ENCODE results near the gene CEP76. TPM values are rescaled to one million over a fixed set of nuclear protein-coding genes. Genes with fewer than 3 reads are reported as not detected.

The CEP76 gene
- total RNA-seq, 2 experiments from 2014 or later: 10.9 to 11.0 TPM

Other genes starting within 250 kb of the CEP76 start
- gene SPIRE1, start 44.6 kb downstream of the CEP76 start, total RNA-seq: under 1 TPM; 0.57 to 0.69 TPM
- 10 to 100 TPM; 80.3 to 81.7 TPM for gene PSMG2, start 319 bp upstream of the CEP76 start, total RNA-seq
- gene PTPN2, start 181.5 kb upstream of the CEP76 start, total RNA-seq: 10 to 100 TPM; 61.7 to 62.8 TPM
- gene SEH1L, start 245.3 kb upstream of the CEP76 start, total RNA-seq: 10 to 100 TPM; 23.9 to 27.6 TPM